Gastrocnemius medialis (tissue), 4 donors: Measurements from ENCODE around the gene CFAP69.

Source experiments
- CTCF ChIP-seq, 5 experiments: fragments of 450-650 bp in 3 of 5; fragments of 200-600 bp in 2 of 5; sonication (generic) in 2 of 5; IDR thresholded peaks in 4 of 5; conservative IDR thresholded peaks in 1 of 5; 1 replicate in 4 of 5; 2 replicates in 1 of 5; pipeline ENCODE4 v1.5.1; 2016 to 2019; ENCODE audit warnings: antibody characterized with exemption in 5 of 5, mild to moderate bottlenecking in 3 of 5, moderate library complexity in 3 of 5
- POLR2A ChIP-seq, 2 donors: fragments of 450-650 bp; IDR thresholded peaks; one replicate each; pipeline ENCODE4 v1.6.1; 2017; ENCODE audit warnings: antibody characterized with exemption in 2 of 2, mild to moderate bottlenecking in 2 of 2, moderate library complexity in 2 of 2

- TF ChIP-seq CTCF (IDR thresholded peaks at IDR 0.05 in 4 of 5, conservative IDR thresholded peaks at IDR 0.05 in 1 of 5) (no peak), POLR2A (IDR thresholded peaks at IDR 0.05) (no peak)
Observed at GRCh38 chr7:90271753-90272152, 26.8 kb downstream of the CFAP69 start.
